SK-N-SH treated with all-trans-retinoic acid at 6 μM for 48 hours (cell line): Measurements from ENCODE around the gene HSPB6.

Experiments used
- ATAC-seq: fragments of 200-7000 bp; cut with Tn5 transposase; 3 replicates; pipeline ENCODE4 v1.9.1; 2020; ENCODE audit warnings: mild to moderate bottlenecking, moderate library complexity
- ARNTL ChIP-seq: fragments of 450-650 bp; formaldehyde crosslinking; IDR thresholded peaks from 2 replicates; pipeline ENCODE4 v1.5.0; 2020; ENCODE audit warnings: low read depth, mild to moderate bottlenecking, moderate library complexity, borderline replicate concordance
- CSDC2 ChIP-seq: fragments of 250-450 bp; sonication (Bioruptor Pico); IDR thresholded peaks from 2 replicates; pipeline ENCODE4 v1.5.0; 2020; ENCODE audit warnings: mild to moderate bottlenecking, moderate library complexity
- ESRRG ChIP-seq: fragments of 250-450 bp; sonication (Bioruptor Pico); IDR thresholded peaks from 2 replicates; pipeline ENCODE4 v1.6.1; 2021; ENCODE audit warnings: mild to moderate bottlenecking
- GLIS3 ChIP-seq: fragments of 250-450 bp; sonication (Bioruptor Pico); IDR thresholded peaks from 2 replicates; pipeline ENCODE4 v1.5.0; 2020; ENCODE audit warnings: mild to moderate bottlenecking, moderate library complexity
- ISL1 ChIP-seq: fragments of 250-450 bp; sonication (Bioruptor Pico); IDR thresholded peaks from 2 replicates; pipeline ENCODE4 v2.1.2; 2022; ENCODE audit warnings: mild to moderate bottlenecking, moderate library complexity
- PPARA ChIP-seq: fragments of 250-450 bp; sonication (Bioruptor Pico); IDR thresholded peaks from 2 replicates; pipeline ENCODE4 v1.5.0; 2020; ENCODE audit warnings: mild to moderate bottlenecking, borderline replicate concordance
- RARB ChIP-seq: fragments of 250-450 bp; sonication (Bioruptor Pico); IDR thresholded peaks from 2 replicates; pipeline ENCODE4 v1.8.0; 2021; ENCODE audit warnings: mild to moderate bottlenecking, moderate library complexity
- SNAI2 ChIP-seq: fragments of 250-450 bp; sonication (Bioruptor Pico); IDR thresholded peaks from 2 replicates; pipeline ENCODE4 v1.5.0; 2020; ENCODE audit warnings: mild to moderate bottlenecking, moderate library complexity
- TCF4 ChIP-seq: fragments of 250-450 bp; sonication (Bioruptor Pico); IDR thresholded peaks from 2 replicates; pipeline ENCODE4 v1.8.0; 2021; ENCODE audit warnings: mild to moderate bottlenecking, moderate library complexity, borderline replicate concordance
- TOX ChIP-seq: fragments of 250-450 bp; sonication (Bioruptor Pico); IDR thresholded peaks from 2 replicates; pipeline ENCODE4 v1.8.0; 2021; ENCODE audit warnings: mild to moderate bottlenecking, moderate library complexity, borderline replicate concordance
- ZC3H10 ChIP-seq: fragments of 250-450 bp; sonication (Bioruptor Pico); IDR thresholded peaks from 2 replicates; pipeline ENCODE4 v1.5.1; 2021; ENCODE audit warnings: mild to moderate bottlenecking, moderate library complexity
- ZFP3 ChIP-seq: fragments of 250-450 bp; sonication (Bioruptor Pico); IDR thresholded peaks from 2 replicates; pipeline ENCODE4 v1.5.0; 2020; ENCODE audit warnings: mild to moderate bottlenecking, moderate library complexity
- ZFP30 ChIP-seq: fragments of 450-650 bp; formaldehyde crosslinking; IDR thresholded peaks from 2 replicates; pipeline ENCODE4 v1.5.0; 2022; ENCODE audit warnings: mild to moderate bottlenecking, moderate library complexity
- ZNF70 ChIP-seq: fragments of 450-650 bp; formaldehyde crosslinking; IDR thresholded peaks from 2 replicates; pipeline ENCODE4 v1.5.0; 2020; ENCODE audit warnings: mild to moderate bottlenecking, moderate library complexity
- ZNF8 ChIP-seq: fragments of 450-650 bp; formaldehyde crosslinking; IDR thresholded peaks from 2 replicates; pipeline ENCODE4 v1.5.0; 2020; ENCODE audit warnings: mild to moderate bottlenecking, moderate library complexity
- TF ChIP-seq, protein P1 (sequence below): fragments of 250-450 bp; sonication (Bioruptor Pico); IDR thresholded peaks from 2 replicates; pipeline ENCODE4 v1.5.1; 2021; ENCODE audit warnings: mild to moderate bottlenecking, moderate library complexity
- TF ChIP-seq, protein P2 (sequence below): fragments of 250-450 bp; sonication (Bioruptor Pico); IDR thresholded peaks from 2 replicates; pipeline ENCODE4 v1.8.0; 2020; ENCODE audit warnings: mild to moderate bottlenecking, moderate library complexity, borderline replicate concordance
- TF ChIP-seq, protein P3 (sequence below): fragments of 250-450 bp; sonication (Bioruptor Pico); IDR thresholded peaks from 2 replicates; pipeline ENCODE4 v1.8.0; 2021; ENCODE audit warnings: low read depth, mild to moderate bottlenecking, moderate library complexity, borderline replicate concordance
- TF ChIP-seq, protein P4 (sequence below): fragments of 250-450 bp; sonication (Bioruptor Pico); IDR thresholded peaks from 2 replicates; pipeline ENCODE4 v1.5.1; 2020; ENCODE audit warnings: low read depth, mild to moderate bottlenecking, moderate library complexity
- TF ChIP-seq, protein P5 (sequence below): fragments of 250-450 bp; sonication (Bioruptor Pico); IDR thresholded peaks from 2 replicates; pipeline ENCODE4 v1.5.0; 2020; ENCODE audit warnings: mild to moderate bottlenecking, moderate library complexity

HSPB6 gene

DNA sequence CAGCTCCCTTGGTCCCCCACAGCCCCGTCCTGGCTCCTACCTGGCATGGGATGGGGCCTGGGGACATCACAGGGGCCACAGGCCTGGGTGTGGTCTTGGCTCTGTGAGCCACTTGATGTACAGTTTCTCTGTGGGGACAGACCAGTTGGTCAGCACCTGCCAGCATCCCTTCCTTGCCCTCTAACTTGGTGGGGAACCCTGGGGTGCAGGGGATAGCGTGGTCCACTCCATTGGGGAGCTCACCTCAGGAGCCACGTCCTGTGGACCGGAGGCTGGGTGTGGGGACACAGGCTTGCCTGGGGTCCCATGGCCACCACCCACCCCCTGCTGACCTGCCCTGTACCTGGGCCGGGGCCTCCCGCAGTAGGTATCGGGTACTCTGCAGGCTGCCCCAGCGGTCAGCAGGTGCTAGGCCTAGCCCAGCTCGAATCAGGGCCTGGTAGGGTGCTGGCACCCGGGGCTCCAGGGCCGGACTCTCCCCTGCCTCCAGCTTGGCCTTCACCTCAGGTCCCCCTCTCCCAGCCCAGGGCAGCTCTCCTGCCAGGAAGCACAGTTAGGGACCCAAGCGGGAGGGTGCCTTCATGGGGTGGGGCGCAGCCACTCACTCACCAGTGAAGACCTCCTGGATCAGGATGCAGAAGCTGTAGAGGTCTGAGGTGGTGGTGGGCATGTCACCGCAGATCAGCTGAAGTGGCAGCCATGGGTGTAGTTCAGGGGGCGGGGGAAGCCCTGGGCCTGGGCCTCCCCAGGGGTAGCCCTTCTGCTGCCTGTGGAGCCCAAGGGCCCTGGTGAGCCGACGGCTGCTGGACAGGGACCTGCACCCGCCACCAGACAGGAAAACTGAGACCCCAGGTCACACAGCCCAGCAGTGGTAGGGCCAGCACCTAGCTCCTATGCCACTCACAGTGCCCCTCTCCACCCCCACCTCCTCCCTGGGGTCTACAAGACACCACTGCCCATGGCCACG is 33.4 kb upstream of the HSPB6 start:
- TF ChIP-seq ZC3H10 (CRISPR knock-in tag), result no peak
- no peak for TF ChIP-seq ZNF70
- no peak for TF ChIP-seq ESRRG (CRISPR knock-in tag)
- no peak for TF ChIP-seq PPARA (CRISPR knock-in tag)
- TF ChIP-seq, protein P1, sequence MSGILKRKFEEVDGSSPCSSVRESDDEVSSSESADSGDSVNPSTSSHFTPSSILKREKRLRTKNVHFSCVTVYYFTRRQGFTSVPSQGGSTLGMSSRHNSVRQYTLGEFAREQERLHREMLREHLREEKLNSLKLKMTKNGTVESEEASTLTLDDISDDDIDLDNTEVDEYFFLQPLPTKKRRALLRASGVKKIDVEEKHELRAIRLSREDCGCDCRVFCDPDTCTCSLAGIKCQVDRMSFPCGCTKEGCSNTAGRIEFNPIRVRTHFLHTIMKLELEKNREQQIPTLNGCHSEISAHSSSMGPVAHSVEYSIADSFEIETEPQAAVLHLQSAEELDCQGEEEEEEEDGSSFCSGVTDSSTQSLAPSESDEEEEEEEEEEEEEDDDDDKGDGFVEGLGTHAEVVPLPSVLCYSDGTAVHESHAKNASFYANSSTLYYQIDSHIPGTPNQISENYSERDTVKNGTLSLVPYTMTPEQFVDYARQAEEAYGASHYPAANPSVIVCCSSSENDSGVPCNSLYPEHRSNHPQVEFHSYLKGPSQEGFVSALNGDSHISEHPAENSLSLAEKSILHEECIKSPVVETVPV (CRISPR knock-in tag), result no peak
- no peak for TF ChIP-seq GLIS3 (CRISPR knock-in tag)
- no peak for TF ChIP-seq ZNF8 (CRISPR knock-in tag)
- ATAC-seq, result peak; percentile 5; the same call in 2 of the 3 replicates

DNA sequence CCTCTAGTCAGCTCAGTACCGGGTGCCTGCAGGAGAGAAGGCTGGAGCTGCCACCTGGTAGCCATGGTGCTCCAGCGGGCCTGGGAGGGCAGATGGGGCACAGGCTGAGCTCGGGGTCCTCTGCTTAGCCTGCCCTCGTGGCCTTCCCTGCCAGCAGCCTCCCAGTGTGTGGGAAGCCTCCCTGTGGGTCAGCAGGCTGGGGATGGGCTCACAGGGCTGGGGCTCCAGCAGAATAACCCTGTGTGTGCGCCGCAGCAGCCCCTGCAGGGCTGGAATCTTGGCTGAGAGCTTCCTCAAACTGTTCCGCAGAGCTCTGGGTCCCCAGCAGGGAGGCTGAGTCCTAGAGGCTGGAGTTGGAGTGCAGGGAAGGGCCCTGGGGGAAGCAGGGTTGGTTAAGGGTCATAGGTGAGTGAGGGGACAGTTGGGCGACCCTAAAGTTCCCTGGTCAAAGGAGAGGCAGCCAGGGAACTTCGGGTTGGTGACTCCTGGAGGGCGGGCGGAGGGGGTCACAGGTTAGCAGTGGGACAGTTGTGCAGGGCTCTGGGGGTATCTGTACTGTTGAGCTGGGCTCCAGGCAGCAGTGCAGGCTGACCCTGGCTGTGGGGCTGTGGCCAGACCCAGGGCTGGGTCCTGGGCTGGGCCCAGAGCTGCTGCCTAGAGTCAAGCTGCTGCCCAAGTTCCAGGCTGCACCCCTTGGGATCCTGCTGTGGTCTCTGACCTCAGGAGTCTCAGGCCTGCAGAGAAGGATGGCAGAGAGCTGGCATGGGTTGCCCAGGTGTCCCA is 32.6 kb upstream of the HSPB6 start:
- no peak for TF ChIP-seq ZFP30 (CRISPR knock-in tag)
- no peak for TF ChIP-seq RARB (CRISPR knock-in tag)
- no peak for TF ChIP-seq ZNF70
- no peak for TF ChIP-seq ARNTL (CRISPR knock-in tag)
- TF ChIP-seq, protein P2, sequence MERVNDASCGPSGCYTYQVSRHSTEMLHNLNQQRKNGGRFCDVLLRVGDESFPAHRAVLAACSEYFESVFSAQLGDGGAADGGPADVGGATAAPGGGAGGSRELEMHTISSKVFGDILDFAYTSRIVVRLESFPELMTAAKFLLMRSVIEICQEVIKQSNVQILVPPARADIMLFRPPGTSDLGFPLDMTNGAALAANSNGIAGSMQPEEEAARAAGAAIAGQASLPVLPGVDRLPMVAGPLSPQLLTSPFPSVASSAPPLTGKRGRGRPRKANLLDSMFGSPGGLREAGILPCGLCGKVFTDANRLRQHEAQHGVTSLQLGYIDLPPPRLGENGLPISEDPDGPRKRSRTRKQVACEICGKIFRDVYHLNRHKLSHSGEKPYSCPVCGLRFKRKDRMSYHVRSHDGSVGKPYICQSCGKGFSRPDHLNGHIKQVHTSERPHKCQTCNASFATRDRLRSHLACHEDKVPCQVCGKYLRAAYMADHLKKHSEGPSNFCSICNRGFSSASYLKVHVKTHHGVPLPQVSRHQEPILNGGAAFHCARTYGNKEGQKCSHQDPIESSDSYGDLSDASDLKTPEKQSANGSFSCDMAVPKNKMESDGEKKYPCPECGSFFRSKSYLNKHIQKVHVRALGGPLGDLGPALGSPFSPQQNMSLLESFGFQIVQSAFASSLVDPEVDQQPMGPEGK (CRISPR knock-in tag), result no peak
- no peak for TF ChIP-seq PPARA (CRISPR knock-in tag)
- TF ChIP-seq ZFP3, result no peak
- no peak for TF ChIP-seq ISL1
- TF ChIP-seq, protein P3, sequence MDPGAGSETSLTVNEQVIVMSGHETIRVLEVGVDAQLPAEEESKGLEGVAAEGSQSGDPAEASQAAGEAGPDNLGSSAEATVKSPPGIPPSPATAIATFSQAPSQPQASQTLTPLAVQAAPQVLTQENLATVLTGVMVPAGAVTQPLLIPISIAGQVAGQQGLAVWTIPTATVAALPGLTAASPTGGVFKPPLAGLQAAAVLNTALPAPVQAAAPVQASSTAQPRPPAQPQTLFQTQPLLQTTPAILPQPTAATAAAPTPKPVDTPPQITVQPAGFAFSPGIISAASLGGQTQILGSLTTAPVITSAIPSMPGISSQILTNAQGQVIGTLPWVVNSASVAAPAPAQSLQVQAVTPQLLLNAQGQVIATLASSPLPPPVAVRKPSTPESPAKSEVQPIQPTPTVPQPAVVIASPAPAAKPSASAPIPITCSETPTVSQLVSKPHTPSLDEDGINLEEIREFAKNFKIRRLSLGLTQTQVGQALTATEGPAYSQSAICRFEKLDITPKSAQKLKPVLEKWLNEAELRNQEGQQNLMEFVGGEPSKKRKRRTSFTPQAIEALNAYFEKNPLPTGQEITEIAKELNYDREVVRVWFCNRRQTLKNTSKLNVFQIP, result no peak
- no peak for TF ChIP-seq SNAI2
- no peak for TF ChIP-seq ZNF8 (CRISPR knock-in tag)
- TF ChIP-seq GLIS3 (CRISPR knock-in tag), result no peak
- no peak for TF ChIP-seq CSDC2 (CRISPR knock-in tag)
- TF ChIP-seq ZC3H10 (CRISPR knock-in tag), result no peak
- TF ChIP-seq, protein P4, sequence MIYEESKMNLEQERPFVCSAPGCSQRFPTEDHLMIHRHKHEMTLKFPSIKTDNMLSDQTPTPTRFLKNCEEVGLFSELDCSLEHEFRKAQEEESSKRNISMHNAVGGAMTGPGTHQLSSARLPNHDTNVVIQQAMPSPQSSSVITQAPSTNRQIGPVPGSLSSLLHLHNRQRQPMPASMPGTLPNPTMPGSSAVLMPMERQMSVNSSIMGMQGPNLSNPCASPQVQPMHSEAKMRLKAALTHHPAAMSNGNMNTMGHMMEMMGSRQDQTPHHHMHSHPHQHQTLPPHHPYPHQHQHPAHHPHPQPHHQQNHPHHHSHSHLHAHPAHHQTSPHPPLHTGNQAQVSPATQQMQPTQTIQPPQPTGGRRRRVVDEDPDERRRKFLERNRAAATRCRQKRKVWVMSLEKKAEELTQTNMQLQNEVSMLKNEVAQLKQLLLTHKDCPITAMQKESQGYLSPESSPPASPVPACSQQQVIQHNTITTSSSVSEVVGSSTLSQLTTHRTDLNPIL (CRISPR knock-in tag), result no peak
- TF ChIP-seq, protein P1 (CRISPR knock-in tag), result no peak
- no peak for TF ChIP-seq ESRRG (CRISPR knock-in tag)
- no peak for TF ChIP-seq TCF4 (CRISPR knock-in tag)

DNA sequence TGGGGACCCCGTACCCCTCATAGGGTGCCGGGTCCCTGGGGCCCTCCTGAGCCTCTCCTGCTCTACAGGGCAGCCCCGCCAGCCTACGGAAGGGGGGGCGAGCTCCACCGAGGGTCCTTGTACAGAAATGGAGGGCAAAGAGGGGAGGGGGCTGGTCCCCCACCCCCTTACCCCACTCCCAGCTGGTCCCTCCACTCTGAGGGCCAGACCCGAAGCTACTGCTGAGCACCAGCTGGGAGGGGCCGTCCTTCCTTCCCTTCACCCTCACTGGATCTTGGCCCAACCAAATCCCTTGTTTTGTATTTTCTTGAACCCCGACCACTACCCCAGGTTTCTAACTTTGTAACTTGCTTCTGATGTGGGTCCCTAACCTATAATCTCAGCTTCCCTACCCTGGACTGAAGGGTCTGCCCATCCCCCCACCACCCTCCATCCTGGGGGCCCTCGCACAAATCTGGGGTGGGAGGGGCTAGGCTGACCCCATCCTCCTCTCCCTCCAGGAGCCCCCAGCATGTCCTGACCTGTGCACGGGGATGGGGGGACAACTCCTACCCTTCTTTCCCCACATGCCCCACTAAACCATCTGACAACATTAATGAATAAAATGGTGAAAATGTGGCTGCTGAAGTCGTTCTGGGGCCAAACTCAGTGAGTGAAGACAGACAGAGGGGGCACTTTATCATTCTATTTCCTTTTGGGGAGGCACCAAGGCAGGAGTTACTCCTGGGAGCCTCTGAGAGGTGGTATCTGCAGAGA is 31.6 kb upstream of the HSPB6 start:
- no peak for TF ChIP-seq ZNF70
- no peak for TF ChIP-seq TOX (CRISPR knock-in tag)
- no peak for TF ChIP-seq ZC3H10 (CRISPR knock-in tag)
- TF ChIP-seq, protein P3, result no peak
- TF ChIP-seq PPARA (CRISPR knock-in tag), result no peak
- TF ChIP-seq, protein P5, sequence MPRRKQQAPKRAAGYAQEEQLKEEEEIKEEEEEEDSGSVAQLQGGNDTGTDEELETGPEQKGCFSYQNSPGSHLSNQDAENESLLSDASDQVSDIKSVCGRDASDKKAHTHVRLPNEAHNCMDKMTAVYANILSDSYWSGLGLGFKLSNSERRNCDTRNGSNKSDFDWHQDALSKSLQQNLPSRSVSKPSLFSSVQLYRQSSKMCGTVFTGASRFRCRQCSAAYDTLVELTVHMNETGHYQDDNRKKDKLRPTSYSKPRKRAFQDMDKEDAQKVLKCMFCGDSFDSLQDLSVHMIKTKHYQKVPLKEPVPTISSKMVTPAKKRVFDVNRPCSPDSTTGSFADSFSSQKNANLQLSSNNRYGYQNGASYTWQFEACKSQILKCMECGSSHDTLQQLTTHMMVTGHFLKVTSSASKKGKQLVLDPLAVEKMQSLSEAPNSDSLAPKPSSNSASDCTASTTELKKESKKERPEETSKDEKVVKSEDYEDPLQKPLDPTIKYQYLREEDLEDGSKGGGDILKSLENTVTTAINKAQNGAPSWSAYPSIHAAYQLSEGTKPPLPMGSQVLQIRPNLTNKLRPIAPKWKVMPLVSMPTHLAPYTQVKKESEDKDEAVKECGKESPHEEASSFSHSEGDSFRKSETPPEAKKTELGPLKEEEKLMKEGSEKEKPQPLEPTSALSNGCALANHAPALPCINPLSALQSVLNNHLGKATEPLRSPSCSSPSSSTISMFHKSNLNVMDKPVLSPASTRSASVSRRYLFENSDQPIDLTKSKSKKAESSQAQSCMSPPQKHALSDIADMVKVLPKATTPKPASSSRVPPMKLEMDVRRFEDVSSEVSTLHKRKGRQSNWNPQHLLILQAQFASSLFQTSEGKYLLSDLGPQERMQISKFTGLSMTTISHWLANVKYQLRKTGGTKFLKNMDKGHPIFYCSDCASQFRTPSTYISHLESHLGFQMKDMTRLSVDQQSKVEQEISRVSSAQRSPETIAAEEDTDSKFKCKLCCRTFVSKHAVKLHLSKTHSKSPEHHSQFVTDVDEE (CRISPR knock-in tag), result no peak
- no peak for TF ChIP-seq TCF4 (CRISPR knock-in tag)
- TF ChIP-seq GLIS3 (CRISPR knock-in tag), result no peak
- no peak for ATAC-seq

More for the DNA sequence above, 32.6 kb upstream of the HSPB6 start:
- ATAC-seq, result peak; percentile 6; the same call in 1 of the 3 replicates
